HG03439 (cell line): ENCODE results near the gene SESTD1.
A peak's percentile ranks its signal among the peaks of the same experiment; 100 is the strongest.
"Not testable (repeated sequence)": the region's sequence is repeated elsewhere in the genome, so short reads cannot be mapped to it uniquely, and the experiment has no call there.

Source experiments
- ATAC-seq: cut with Tn5 transposase; IDR thresholded peaks from one replicate; pipeline ENCODE4 v1.9.1; 2021; ENCODE audit warnings: mild to moderate bottlenecking, moderate library complexity; ENCODE audit not compliant: unreplicated experiment

The SESTD1 gene

GRCh38 chr2:179125404-179125803, 139.2 kb downstream of the SESTD1 start:
- no peak for ATAC-seq

GRCh38 chr2:179124282-179124681, 140.3 kb downstream of the SESTD1 start:
- ATAC-seq, result no peak

GRCh38 chr2:179123272-179123662, 141.4 kb downstream of the SESTD1 start:
- no peak for ATAC-seq

DNA sequence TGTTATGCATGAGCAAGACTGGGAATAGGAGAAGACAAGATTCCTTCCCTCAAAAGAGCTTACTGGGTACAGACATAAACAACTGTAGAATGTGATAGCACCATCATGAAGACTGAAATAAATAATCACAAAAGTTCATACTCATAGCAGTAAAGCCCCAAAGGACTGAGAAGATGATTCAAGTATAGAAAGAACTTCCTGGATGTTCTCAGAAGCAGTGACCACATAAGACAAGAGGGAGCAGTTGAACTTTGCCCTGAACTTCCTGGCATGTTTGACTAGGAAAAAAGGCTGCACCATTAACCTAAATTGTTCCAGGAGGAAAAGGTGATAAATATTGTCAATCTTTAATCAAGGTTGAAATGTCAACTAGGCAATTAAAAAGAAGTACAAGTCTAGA, 156.9 kb downstream of the SESTD1 start:
- ATAC-seq, result peak; percentile 44

- ATAC-seq, result peak; percentile 83
These were observed 157.8 kb downstream of the SESTD1 start for GRCh38 chr2:179106676-179107428.

DNA sequence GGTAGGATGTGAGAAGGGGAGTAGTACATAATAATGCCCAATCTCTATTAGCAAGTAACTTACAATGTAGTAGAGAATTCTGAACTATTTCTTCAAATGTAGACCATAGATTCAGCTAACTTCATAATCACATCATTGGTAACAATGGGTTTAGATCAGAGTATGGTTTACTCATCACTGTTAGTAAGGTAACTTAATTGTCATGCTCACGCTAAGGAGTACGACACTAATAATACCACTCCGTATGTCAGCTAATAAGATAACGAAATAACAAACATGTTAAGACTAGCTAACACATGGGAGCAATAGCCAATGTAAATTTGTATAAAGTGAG, 158.3 kb downstream of the SESTD1 start:
- ATAC-seq, result no peak

- ATAC-seq, result no peak
These were observed 159.9 kb downstream of the SESTD1 start for GRCh38 chr2:179104736-179105135.

- ATAC-seq, result peak; percentile 37
These were observed 166.4 kb downstream of the SESTD1 start for GRCh38 chr2:179098080-179098689.

DNA sequence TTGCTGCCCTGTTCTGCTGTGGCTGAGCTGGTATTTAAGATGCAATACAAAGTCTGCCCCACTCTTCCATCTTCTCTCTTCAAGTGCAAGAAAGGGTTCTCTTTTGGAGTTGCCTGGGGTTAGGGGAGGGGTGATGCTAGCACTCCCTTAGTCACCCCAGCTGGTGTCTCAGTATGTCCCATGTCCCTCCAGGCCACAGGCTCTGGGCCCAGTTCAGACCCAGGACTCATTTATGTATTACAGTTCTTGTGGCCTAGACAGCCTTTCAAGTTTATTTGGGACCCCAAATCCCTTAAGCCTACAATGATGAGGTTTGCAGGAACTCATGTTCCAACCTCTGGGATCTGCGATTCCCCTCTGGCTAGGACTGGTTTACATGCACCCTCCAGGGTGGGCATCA, 167.5 kb downstream of the SESTD1 start:
- no peak for ATAC-seq

- ATAC-seq, result peak; percentile 94
These were observed 168.5 kb downstream of the SESTD1 start for GRCh38 chr2:179096090-179096489.

DNA sequence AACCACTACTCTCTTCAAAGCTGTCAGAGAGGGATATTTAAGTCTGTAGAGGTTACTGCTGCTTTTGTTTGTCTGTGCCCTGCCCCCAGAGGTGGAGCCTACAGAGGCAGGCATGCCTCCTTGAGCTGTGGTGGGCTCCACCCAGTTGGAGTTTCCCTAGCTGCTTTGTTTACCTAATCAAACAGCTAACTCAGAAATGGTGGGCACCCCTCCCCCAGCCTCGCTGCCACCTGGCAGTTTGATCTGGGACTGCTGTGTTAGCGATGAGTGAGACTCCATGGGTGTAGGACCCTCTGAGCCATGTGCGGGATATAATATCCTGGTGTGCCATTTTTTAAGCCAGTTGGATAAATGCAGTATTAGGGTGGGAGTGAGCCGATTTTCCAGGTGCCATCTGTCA, 171.7 kb downstream of the SESTD1 start:
- not testable (repeated sequence) for ATAC-seq

DNA sequence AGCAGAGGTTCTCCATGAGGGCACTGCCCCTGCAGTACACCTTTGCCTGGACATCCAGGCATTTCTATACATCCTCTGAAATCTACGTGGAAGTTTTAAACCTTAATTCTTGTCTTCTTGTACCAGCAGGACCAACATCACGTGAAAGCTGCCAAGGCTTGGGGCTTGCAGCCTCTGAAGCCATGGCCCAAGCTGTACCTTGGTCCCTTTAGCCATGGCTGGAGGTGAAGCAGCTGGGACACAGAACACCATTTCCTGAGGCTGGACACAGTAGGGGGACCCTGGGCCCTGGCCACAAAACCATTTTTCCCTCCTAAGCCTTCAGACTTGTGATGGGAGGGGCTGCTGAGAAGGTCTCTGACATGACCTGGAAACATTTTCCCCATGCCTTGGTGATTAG, 181.9 kb downstream of the SESTD1 start:
- no peak for ATAC-seq

DNA sequence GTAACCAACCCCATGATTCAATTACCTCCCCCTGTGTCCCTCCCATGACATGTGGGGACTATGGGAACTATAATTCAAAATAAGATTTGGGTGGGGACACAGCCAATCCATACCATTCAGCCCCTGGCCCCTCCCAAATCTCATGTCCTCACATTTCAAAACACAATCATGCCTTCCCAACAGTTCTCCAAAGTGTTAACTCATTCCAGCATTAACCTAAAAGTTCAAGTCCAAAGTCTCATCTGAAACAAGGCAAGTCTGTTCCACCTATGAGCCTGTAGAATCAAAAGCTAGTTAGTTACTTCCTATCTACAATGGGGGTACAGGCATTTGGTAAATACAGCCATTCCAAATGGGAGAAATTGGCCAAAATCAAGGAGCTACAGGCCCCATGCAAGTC, 182.7 kb downstream of the SESTD1 start:
- no peak for ATAC-seq

- no peak for ATAC-seq
These were observed 192.1 kb downstream of the SESTD1 start for GRCh38 chr2:179072527-179072926.

- no peak for ATAC-seq
These were observed 192.7 kb downstream of the SESTD1 start for GRCh38 chr2:179071810-179072355.

DNA sequence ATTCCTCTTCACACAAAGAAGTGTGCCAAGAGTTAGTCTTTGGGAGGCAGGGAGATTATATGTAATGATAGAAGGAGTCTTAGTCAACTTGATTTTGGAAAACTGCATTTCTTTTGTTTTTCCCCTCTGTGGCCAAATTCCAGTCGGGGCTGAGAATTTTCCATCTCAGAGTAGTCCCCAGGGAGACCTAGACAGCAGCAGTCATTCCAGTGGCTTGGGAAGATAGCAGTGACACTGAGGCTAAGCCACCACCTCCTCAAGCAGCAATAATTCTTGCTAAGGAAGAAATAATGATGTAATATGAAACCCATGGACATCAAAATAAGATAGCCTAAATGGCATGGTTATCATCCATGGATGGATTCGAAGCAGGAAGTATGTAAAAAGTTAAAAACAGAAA, 193.7 kb downstream of the SESTD1 start:
- ATAC-seq, result no peak

GRCh38 chr2:179069685-179070084, 194.9 kb downstream of the SESTD1 start:
- no peak for ATAC-seq

DNA sequence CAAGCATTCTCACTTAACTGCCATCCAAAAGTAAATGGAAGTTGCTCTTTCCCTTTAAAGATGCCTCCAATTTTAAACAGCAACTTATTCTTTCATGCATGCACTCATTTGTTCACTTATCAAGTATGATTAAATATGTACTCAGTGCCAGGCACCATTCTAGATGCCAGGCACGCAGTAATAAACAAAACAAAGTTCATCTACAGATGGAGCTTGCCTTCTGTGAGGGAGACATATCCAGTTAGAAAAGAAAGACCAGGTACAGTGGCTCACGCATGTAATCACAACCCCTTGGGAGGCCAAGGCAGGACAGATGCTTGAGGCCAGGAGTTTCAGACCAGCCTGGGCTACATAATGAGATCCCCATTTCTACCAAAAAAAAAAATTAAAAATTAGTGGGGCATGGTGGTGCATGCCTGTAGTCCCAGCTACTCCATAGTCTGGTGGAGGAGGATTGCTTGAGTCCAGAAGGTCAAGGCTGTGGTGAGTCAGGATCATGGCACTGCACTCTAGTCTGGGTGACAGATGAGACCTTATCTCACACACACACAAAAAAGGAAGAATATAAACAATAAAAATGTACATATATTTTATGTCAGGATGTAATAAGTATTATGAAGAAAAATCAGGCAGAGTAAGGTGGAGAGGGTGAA, 195.5 kb downstream of the SESTD1 start:
- ATAC-seq, result no peak

DNA sequence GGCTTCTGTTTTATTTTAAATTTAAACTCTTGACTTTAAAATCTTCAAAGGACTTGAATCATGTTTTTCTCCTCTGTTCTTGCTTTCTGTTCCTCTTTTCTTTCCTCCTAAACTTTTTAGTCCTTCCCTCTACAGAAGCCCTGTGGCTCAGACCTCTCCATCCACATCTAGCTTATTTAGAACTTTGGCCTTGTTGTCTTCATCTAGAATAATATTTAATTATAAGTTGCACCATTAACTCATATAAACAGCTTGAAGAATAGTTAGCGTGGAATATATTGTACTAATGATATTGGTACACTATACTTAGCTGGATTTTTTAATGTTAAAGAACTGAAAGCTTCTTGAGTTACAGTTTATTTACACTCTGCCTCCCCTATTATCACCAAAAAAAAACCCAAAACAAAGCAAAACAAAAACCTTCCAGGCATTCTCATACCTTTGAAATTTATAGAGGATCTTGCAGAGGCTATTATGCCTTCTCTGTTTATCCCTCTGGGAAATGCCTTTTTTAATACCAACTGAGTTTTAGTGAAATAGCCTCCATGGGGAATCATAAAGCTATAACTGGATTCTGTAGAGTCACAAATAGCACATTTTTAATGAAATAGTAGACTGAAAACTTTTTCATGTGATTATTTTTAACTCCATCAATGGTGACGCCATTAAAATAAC, 205.5 kb downstream of the SESTD1 start:
- no peak for ATAC-seq

- ATAC-seq, result no peak
These were observed 206.9 kb downstream of the SESTD1 start for GRCh38 chr2:179057737-179058136.

- ATAC-seq, result not testable (repeated sequence)
These were observed 211.1 kb downstream of the SESTD1 start for GRCh38 chr2:179053568-179053967.
